ENCODE results near the gene RNU6-8.

The RNU6-8 gene
- total RNA-seq, result 0 to 0.22 (median 0.10) reads per million in 17 experiments

DNA sequence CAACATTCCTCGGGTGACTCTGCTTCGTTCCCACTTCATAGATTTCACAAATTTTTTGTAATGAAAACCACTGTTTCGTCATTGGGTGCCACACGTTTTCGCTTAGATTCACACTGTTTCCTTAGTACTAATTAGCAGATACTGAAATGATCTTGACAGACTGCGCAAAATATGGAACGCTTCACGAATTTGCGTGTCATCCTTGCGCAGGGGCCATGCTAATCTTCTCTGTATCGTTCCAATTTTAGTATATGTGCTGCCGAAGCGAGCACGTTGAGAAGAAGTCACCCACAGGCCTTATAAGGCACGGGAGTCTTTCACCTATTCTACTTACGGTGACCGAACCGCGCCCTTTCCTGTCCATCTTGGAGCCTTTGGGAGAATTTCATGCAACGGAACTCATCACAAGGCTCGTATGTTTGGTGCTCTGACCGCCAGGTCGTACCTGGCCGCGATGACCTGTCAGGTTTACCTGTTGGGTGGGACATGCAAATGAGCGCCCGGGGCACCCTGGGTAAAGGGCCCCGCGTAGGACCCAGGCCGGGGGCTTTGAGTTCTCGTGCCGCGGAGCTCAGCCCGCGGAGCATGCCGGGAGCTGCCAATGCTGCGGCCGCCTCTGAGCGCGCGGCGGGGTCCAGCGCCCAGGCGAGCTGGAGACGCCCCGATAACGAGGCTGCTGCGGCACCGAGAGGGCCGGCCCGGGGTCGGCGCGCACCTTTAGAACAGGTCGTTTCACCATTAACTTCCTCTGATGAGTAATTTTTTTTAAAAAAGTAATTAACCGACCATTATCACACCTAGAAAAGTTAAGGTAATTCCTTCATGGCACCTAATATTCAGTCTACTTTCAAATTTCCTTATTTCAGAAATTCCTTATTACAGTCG, at the start of gene RNU6-8:
RNU6-8 (minus strand) TSS at position 272 of the 885 bp plus-strand sequence.
- peak; percentile 49 to 80 (median 62) for DNase-seq

DNA sequence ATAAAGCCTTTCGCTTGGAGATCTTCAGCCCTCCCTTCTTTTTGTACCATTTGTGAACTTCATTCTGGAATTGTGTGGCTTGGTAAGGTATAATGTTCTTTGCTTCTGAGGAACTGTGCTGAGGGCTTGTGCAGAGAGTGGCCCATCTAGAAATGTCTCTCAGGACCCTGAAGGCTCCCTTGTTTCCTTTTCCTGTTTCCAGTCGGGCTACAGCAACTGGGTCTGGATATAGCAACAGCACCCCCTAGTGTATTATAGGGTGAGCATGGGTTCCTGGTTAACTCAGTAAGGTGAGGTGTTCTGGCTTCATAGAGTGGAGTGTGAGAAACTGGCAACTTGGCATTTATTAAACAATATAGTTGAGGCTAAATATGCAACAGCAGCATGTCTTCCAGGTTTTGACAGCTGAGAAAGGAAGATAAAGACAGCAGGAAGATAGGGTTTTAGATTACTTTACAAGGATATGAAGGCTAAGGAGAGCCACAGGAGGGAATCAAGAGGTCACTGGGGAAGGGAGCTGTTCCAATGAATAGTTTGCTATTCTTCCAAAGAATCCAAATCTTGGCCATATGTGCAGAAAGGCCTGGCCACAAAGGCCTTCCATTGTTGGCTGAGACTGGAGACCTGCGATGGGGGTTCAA, 49.1 kb upstream of the RNU6-8 start:
- DNase-seq, result peak; percentile 58 to 86 (median 76)

GRCh38 chr14:32251530-32251929, 48.5 kb upstream of the RNU6-8 start:
- no peak for DNase-seq

GRCh38 chr14:32250681-32251080, 47.6 kb upstream of the RNU6-8 start:
- no peak for DNase-seq

- DNase-seq, result no peak
Observed at GRCh38 chr14:32249780-32250179, 46.7 kb upstream of the RNU6-8 start.

- peak in 3 of 4 experiments; percentile 28 to 42 (median 35) for DNase-seq
Observed at GRCh38 chr14:32249371-32249770, 46.3 kb upstream of the RNU6-8 start.

- DNase-seq, result no peak
Observed at GRCh38 chr14:32246751-32247150, 43.7 kb upstream of the RNU6-8 start.

DNA sequence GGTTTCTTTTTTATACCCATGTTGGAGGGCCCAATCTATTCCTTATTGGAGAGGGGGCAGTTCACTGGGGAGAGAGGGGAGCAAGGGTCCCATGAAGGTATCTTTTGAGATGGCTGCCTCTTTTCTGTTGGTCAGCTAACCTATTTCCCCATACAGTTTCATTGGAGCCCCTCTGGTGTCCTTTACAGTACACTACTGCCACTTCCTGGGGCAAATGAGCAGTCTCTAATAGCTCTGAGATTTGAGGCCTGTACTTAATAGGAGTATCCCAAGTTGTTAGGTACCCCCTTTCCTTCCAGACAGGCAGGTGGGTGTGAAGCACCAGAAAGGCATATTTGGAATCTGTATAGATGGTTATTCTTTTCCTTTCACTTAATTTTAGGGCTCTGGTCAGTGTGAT, 41.3 kb upstream of the RNU6-8 start:
- peak; percentile 8 to 36 (median 14) for DNase-seq

- no peak for DNase-seq
Observed at GRCh38 chr14:32233260-32233659, 30.2 kb upstream of the RNU6-8 start.

DNA sequence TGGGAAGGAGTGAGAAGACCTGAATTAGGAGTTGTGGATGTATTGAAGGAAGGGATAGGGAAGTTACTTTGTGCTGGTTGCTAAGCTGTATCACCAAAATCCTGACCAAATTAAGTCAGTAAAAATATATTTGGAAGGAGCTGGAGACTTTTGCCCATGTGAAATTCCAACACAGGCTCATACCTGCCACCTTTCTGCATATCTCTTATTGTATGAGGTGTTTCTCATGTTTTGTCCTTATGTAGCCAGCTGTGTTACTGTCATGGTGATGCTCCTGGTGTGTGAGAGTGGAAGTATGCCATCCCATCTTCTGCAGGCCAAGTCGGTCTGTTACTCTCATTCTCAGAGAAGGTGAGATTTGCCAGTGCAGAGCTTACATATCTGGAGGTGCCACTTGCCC, 29.4 kb upstream of the RNU6-8 start:
- DNase-seq, result no peak

DNA sequence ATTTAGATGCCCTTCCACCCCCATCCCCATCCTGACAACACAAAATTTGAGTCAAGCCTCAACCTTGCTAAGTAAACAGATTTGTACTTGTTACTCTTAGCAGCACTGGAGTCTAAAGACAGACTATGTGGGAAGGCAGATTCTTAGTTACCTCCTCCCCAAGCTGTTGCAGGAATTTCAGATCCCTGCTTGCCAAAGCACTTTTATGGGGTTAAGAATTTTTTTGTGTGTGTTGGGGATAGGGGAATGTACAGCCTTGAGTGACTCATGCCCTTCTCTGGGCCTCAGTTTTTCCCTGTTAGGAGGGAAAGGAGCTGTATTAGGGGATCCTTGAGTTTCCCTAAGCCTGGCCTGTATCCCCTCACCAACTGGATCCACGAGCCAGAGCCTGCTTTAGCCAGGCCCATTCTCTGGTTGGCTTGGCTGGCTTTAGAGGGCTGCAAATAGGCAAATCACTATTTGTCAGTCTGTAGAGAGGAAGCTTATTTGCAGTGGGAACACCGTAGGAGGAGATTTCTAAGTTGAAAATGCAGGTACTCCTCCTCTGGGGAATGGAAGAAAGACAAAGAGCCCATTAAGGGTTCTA, 27.7 kb upstream of the RNU6-8 start:
- DNase-seq, result no peak

DNA sequence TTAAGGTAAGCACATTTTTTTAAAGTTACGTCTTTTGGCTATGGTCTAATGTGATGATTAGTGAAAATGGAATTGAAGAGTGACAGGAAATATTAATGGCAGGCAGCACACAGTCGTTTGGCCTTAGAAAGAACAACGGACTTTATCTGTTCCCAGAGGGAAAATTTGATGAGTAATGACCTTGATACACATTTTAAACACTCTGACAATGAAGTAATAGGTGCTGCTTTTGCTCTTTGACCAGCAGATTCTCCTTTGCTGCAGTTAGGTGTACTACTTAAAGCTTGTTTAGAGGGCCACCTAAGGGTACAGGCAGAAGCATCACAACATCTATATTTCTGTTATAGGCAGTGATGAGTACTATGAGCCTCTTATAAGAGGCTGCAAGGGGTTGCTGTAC, 27.1 kb upstream of the RNU6-8 start:
- DNase-seq, result no peak

DNA sequence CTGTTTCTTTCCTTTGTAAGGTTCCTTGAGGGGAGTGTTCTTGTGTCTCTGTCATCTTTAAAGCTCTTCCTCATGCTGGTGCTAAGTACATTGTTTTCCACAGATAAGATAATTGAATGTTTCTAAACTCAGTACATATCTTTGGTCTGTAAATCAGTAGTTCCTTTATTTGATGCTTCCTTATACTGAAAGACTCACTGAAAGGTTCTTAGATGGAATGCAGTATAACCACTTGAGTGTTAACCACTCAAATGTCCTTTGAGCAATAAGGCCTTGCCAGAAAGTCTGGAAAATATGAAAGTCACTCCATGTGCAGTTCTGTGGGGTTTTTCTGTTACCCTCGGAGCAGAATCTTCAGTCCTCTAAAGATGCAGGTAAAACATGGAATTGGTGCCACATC, 23.0 kb upstream of the RNU6-8 start:
- DNase-seq, result no peak

DNA sequence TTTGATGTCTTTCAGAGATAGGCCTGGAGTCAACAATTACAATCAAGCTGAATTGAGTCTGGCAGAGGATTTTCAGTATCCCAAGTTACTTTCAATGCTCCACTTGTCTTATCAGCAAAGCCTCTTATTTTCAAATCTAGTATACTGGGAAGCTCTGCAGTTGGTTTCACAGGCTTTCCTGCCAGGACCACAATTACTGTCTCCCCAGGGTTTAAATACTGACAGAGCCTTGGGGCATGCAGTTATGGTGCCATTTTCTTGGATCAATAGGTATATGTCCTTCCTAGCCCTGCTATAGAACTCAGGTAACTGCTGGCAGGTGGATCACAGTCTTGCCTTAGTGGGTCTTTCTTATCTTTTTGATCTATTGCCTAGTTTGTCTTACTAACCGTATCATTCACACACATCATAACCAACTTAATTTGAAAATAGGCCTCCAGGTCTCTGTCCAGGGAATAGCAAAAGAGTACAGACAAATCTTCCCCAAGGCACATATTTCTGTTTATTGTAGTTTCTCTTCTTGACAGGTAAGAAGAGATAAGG, 22.4 kb upstream of the RNU6-8 start:
- no peak for DNase-seq

DNA sequence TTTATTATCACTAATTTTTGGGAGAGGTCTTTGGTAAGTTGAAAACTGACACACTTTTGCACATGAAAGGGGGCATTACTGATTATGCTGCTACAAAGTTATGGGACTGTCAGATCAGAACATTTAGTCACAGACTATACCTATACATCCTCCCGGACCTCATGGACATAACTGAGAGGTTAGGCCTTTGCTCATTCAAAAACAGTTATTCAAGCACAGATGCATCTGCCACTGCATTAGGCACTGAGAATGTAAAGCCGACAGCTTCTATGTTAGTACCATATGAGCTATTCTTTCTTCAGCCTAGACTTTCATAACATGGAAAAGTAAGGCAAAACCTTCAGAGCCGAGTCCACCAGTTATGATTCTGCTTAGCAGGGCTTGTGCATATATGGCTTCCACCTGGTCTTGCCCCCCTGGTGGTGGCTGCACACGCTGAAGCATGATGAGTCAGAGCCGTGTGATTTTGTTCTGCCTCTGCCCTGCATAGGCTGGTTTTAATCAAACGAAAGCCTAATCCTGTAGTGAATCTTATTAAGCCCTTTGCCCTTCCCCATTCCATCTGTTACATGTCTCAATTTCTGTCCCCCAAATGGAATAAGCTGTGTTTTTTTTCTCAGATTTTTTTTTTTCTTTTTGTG, 21.8 kb upstream of the RNU6-8 start:
- peak in 3 of 4 experiments; percentile 31 to 55 (median 45) for DNase-seq

- no peak for DNase-seq
Observed at GRCh38 chr14:32217301-32217700, 14.2 kb upstream of the RNU6-8 start.

DNA sequence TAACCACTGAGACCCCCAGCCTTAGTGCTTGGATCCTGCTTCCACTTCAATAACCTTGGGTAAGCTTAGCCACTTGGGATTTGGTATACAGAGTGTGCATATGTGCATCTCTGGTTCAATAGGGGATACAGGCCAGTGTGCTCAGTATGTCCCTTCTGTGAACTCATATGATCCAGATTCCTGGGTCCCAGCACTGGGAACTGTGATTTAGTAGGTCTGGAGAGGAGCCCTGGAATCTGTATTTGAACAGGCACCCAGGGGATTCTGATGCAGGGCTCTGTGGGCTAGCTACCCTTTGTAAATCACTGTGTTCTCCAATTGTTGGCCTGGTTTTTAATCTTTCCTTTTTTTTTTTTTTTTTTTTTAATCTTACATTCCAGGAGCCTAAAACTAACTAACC, 9.8 kb upstream of the RNU6-8 start:
- DNase-seq, result no peak

- DNase-seq, result no peak
Observed at GRCh38 chr14:32211068-32211404, 8.0 kb upstream of the RNU6-8 start.

DNA sequence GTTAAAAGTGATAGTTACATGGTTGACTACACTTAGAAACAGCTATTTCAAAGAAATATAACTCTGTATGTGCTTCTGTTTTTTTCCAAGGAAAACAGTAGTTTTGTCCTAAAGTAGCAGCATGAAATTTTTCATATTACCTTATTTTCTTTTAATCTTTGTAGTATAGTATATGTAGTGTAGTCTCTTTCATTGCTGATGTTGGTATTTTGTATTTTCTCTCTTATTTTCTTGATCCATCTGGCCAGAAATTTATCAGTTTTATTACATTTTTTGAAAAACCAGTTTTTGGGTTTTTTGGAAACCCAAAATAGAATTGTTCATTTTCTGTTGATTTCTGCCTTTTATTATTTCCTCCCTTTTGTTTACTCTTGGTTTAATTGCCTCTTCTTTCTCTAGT, 6.4 kb upstream of the RNU6-8 start:
- DNase-seq, result no peak

GRCh38 chr14:32208490-32208889, 5.4 kb upstream of the RNU6-8 start:
- DNase-seq, result no peak

- DNase-seq, result no peak
Observed at GRCh38 chr14:32206552-32206951, 3.5 kb upstream of the RNU6-8 start.

- DNase-seq, result peak; percentile 10 to 75 (median 42)
Observed at GRCh38 chr14:32205984-32206383, 2.9 kb upstream of the RNU6-8 start.

- DNase-seq, result no peak
Observed at GRCh38 chr14:32205554-32205953, 2.5 kb upstream of the RNU6-8 start.

All from suppressor macrophage (primary cell).